Activated CD4-positive, alpha-beta T cell treated with anti-CD3 and anti-CD28 coated beads for 36 hours (primary cell): ENCODE measurements around the gene SCYGR4. TPM values are rescaled to one million over a fixed set of nuclear protein-coding genes. Genes with fewer than 3 reads are reported as not detected.
A peak's percentile ranks its signal among the peaks of the same experiment; 100 is the strongest.
"Not testable (repeated sequence)": the region's sequence is repeated elsewhere in the genome, so short reads cannot be mapped to it uniquely, and the experiment has no call there.

Source experiments
- ATAC-seq: fragments of 200-7000 bp; cut with Tn5 transposase; one replicate; pipeline ENCODE4 v1.10.0; 2021; ENCODE audit warnings: mild to moderate bottlenecking, moderate library complexity
- CTCF ChIA-PET: fragments of 350-600 bp; sonication (Branson Sonifier 250); formaldehyde crosslinking; loops from one replicate; lab custom pipeline; 2021; ENCODE audit warnings: antibody characterized with exemption; lab: Charles Lee
- POLR2A ChIA-PET: fragments of 350-600 bp; sonication (Branson Sonifier 250); formaldehyde crosslinking; loops from one replicate; lab custom pipeline; 2021; ENCODE audit warnings: antibody characterized with exemption, inconsistent platforms; lab: Charles Lee
- DNase-seq: peaks from one replicate; pipeline ENCODE4 v3.0.0-alpha.2; 2020
- H3K27ac Mint-ChIP-seq: one replicate; pipeline ENCODE4 v1.8.0; 2021; ENCODE audit warnings: mixed read lengths
- H3K27me3 Mint-ChIP-seq: one replicate; pipeline ENCODE4 v1.8.0; 2021; ENCODE audit warnings: mixed read lengths
- H3K36me3 Mint-ChIP-seq: one replicate; pipeline ENCODE4 v1.8.0; 2021; ENCODE audit warnings: low read depth, mixed read lengths
- H3K4me1 Mint-ChIP-seq: one replicate; pipeline ENCODE4 v1.8.0; 2021; ENCODE audit warnings: mixed read lengths
- H3K4me3 Mint-ChIP-seq: one replicate; pipeline ENCODE4 v1.8.0; 2021; ENCODE audit warnings: mild to moderate bottlenecking, moderate library complexity, mixed read lengths
- H3K9me3 Mint-ChIP-seq: one replicate; pipeline ENCODE4 v1.8.0; 2021; ENCODE audit warnings: low read depth, mixed read lengths
- intact Hi-C, 2 experiments: fragments of 100-400 bp; cut with DNase I in 1 of 2; cut with micrococcal nuclease in 1 of 2; formaldehyde crosslinking; loops; one replicate each; pipeline versions ENCODE4 v1.14.2 to v1.15.1; 2022 to 2024; cut with DNase I, micrococcal nuclease
- total RNA-seq, 2 experiments: library from RNA; stranded (reverse); gene quantifications; one replicate each; pipeline ENCODE4 v1.2.3, GENCODE V29; 2021

Gene SCYGR4
- total RNA-seq, 2 experiments from 2014 or later: not detected

DNA sequence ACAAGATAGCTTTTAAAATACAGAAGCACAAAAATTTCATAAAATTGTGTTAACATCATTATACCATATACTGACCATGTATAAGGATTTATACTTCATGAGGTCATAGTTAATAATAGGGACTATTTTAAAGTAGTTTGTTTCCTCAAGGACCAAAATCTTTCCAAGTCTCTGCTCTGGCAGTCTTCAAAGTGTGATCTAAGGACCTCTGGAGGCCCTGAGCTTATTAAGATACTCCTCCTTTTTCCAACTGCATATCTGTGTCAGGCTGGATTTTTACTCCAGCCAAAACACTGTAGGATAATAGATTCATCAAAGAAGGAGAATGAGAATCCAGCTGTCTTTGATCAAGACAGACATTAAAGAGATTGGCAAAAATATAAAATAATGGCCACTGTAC is 20.3 kb upstream of the SCYGR4 start:
- ATAC-seq (no peak), DNase-seq (no peak)
- intact Hi-C loops: no loop called here
- no peak overlapping the region for H3K4me3 Mint-ChIP-seq
- H3K36me3 Mint-ChIP-seq: no peaks in the 10 kb centered on the region
- peaks cover 3% of the 10 kb centered on the region for H3K4me1 Mint-ChIP-seq
- no peak overlapping the region for H3K27ac Mint-ChIP-seq
- H3K9me3 Mint-ChIP-seq: no peaks in the 10 kb centered on the region
- ChIA-PET POLR2A (no interaction called here), CTCF (no interaction called here)
- H3K27me3 Mint-ChIP-seq: peaks cover 20% of the 10 kb centered on the region

DNA sequence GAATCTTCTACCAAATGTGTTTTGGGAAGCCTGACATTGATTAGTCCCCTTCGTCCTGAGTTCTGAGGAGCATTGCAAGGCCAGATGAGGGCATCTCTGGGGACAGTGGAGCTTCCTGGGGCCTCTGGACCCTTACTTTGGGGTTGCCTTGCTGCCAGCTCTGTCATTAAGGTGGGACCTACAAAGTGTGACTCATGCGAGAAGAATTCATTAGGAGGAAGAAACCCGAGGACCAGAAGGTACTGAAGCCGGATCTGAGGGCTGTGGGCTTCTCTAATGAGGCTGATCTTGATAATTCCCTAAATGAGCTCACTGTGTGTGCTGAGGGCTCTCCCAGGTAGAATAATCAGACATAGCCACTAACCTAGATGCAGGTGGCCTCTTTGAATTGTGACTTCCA is 19.3 kb upstream of the SCYGR4 start:
- DNase-seq (no peak), ATAC-seq (no peak)
- Mint-ChIP-seq H3K9me3 (no peaks in the 10 kb centered on the region), H3K27me3 (peaks cover 17% of the 10 kb centered on the region), H3K4me1 (peaks cover 1% of the 10 kb centered on the region), H3K4me3 (no peak overlapping the region), H3K36me3 (no peaks in the 10 kb centered on the region), H3K27ac (no peak overlapping the region)
- POLR2A ChIA-PET: no interaction called here
- CTCF ChIA-PET: interaction anchor here (1.0 kb wide), 1 partner anchor 52 kb away, joined by 3 read pairs; no protein-coding TSS in a partner anchor
- intact Hi-C loops: no loop called here

GRCh38 chr2:227598835-227599503 is 18.3 kb upstream of the SCYGR4 start, which contains the start of gene SCYGR2:
Gene SCYGR2, plus strand, starts transcription at chr2:227598893. Its CDS starts 0 bp downstream, at chr2:227598893.
- H3K4me1 Mint-ChIP-seq, ATAC-seq, H3K9me3 Mint-ChIP-seq, H3K27ac Mint-ChIP-seq, POLR2A ChIA-PET, DNase-seq, H3K4me3 Mint-ChIP-seq, intact Hi-C loops, CTCF ChIA-PET, H3K36me3 Mint-ChIP-seq: not testable (repeated sequence)
- peaks cover 16% of the 10 kb centered on the region for H3K27me3 Mint-ChIP-seq

DNA sequence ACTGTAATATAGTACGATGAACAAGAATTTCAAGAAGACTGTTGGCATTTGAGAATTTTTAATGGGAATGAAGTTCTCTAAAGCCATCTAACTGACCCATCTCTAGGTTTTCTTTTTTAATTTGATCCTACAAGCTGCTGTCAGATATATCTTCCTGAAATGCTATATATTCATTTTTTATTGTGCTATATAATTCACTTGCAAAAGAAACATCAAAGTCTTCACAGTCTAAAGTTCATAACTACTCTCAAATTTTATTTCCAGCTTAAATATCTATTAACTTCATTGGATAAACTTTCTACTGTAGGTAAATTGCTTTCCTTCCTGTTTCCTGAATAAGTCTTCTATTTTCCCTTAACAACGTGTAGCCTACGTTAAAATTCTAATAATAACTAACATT is 14.9 kb upstream of the SCYGR4 start:
- ChIA-PET CTCF (no interaction called here), POLR2A (no interaction called here)
- intact Hi-C loops: no loop called here
- no peak for ATAC-seq
- peaks cover 13% of the 10 kb centered on the region for H3K27me3 Mint-ChIP-seq
- DNase-seq: no peak
- no peaks in the 10 kb centered on the region for H3K36me3 Mint-ChIP-seq
- H3K4me3 Mint-ChIP-seq: no peak overlapping the region
- H3K4me1 Mint-ChIP-seq: no peaks in the 10 kb centered on the region
- no peak overlapping the region for H3K27ac Mint-ChIP-seq
- no peaks in the 10 kb centered on the region for H3K9me3 Mint-ChIP-seq

GRCh38 chr2:227606476-227606875 is 10.8 kb upstream of the SCYGR4 start:
- Mint-ChIP-seq H3K4me3 (no peak overlapping the region), H3K27ac (no peak overlapping the region), H3K4me1 (peaks cover 5% of the 10 kb centered on the region), H3K27me3 (peaks cover 32% of the 10 kb centered on the region), H3K9me3 (no peaks in the 10 kb centered on the region), H3K36me3 (peaks cover 2% of the 10 kb centered on the region)
- no peak for DNase-seq
- CTCF ChIA-PET: no interaction called here
- POLR2A ChIA-PET: no interaction called here
- no peak for ATAC-seq
- intact Hi-C loops: no loop called here

DNA sequence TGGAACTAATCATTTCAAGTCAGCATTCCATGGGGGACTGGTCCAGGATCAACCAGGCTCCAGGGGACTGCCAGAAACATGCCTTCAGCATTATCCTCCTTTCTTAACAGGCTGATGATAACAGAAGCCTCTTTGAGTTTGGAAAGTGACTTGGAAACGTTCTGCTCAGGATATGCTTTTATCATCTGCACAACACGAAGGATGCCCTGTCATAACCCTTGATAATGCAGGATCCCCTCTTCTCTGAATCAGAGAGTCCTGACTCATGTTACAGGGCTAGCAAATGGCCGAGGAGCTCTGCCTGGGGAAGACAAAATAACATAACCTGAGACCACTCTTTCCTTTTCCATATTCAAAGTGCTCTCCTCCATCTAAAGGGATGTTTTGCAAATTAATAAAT is 9.4 kb upstream of the SCYGR4 start:
- Mint-ChIP-seq H3K27me3 (peaks cover 31% of the 10 kb centered on the region), H3K9me3 (no peaks in the 10 kb centered on the region), H3K36me3 (peaks cover 2% of the 10 kb centered on the region), H3K4me3 (no peak overlapping the region), H3K4me1 (peaks cover 5% of the 10 kb centered on the region), H3K27ac (no peak overlapping the region)
- no peak for ATAC-seq
- no peak for DNase-seq
- intact Hi-C loops: no loop called here
- POLR2A ChIA-PET: no interaction called here
- CTCF ChIA-PET: no interaction called here

GRCh38 chr2:227608561-227609338 is 8.5 kb upstream of the SCYGR4 start:
- ATAC-seq (no peak), DNase-seq (no peak)
- H3K27ac Mint-ChIP-seq: no peak overlapping the region
- peak overlapping the region; percentile 23 for H3K4me3 Mint-ChIP-seq
- intact Hi-C loops: no loop called here
- peaks cover 31% of the 10 kb centered on the region for H3K27me3 Mint-ChIP-seq
- ChIA-PET CTCF (interaction anchor here (0.7 kb wide), 1 partner anchor 353 kb away, joined by 4 read pairs; no protein-coding TSS in a partner anchor), POLR2A (no interaction called here)
- H3K4me1 Mint-ChIP-seq: peaks cover 5% of the 10 kb centered on the region
- peaks cover 2% of the 10 kb centered on the region for H3K36me3 Mint-ChIP-seq
- H3K9me3 Mint-ChIP-seq: no peaks in the 10 kb centered on the region

- H3K4me3 Mint-ChIP-seq: no peak overlapping the region
- no peaks in the 10 kb centered on the region for H3K9me3 Mint-ChIP-seq
- ChIA-PET CTCF (no interaction called here), POLR2A (no interaction called here)
- peaks cover 5% of the 10 kb centered on the region for H3K4me1 Mint-ChIP-seq
- H3K27ac Mint-ChIP-seq: no peak overlapping the region
- ATAC-seq (no peak), DNase-seq (no peak)
- peaks cover 31% of the 10 kb centered on the region for H3K27me3 Mint-ChIP-seq
- intact Hi-C loops: no loop called here
- peaks cover 2% of the 10 kb centered on the region for H3K36me3 Mint-ChIP-seq
Measured at GRCh38 chr2:227610123-227610522, 7.2 kb upstream of the SCYGR4 start.

- H3K4me1 Mint-ChIP-seq: peaks cover 5% of the 10 kb centered on the region
- DNase-seq (no peak), ATAC-seq (no peak)
- ChIA-PET POLR2A (no interaction called here), CTCF (no interaction called here)
- H3K4me3 Mint-ChIP-seq: no peak overlapping the region
- intact Hi-C loops: no loop called here
- H3K27me3 Mint-ChIP-seq: peaks cover 31% of the 10 kb centered on the region
- H3K27ac Mint-ChIP-seq: no peak overlapping the region
- H3K9me3 Mint-ChIP-seq: no peaks in the 10 kb centered on the region
- peaks cover 2% of the 10 kb centered on the region for H3K36me3 Mint-ChIP-seq
Measured at GRCh38 chr2:227612546-227613271, 4.6 kb upstream of the SCYGR4 start.

DNA sequence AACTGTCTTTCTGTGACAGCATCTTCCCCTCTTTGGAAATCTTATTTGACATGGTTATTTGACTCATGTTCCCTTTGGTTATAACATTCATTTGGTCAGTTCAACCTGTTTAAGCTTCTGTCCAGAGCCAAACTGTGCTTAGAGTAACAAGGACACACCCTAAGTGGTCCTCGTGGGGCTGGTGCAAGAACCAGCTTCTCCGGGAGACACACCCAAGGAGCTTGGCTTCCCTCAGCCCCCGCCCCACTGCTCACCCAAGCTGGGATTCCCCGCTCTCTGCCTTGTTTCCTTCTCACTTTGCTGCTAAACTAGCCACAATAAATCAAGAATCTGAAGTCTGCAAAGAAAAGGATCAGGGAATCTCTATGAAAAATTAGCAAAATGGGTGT is 4.0 kb upstream of the SCYGR4 start:
- no peaks in the 10 kb centered on the region for H3K9me3 Mint-ChIP-seq
- ATAC-seq (no peak), DNase-seq (no peak)
- H3K27me3 Mint-ChIP-seq: peaks cover 27% of the 10 kb centered on the region
- POLR2A ChIA-PET: no interaction called here
- no peak overlapping the region for H3K4me3 Mint-ChIP-seq
- peaks cover 2% of the 10 kb centered on the region for H3K36me3 Mint-ChIP-seq
- no peak overlapping the region for H3K27ac Mint-ChIP-seq
- H3K4me1 Mint-ChIP-seq: peaks cover 5% of the 10 kb centered on the region
- intact Hi-C loops: no loop called here
- CTCF ChIA-PET: no interaction called here

DNA sequence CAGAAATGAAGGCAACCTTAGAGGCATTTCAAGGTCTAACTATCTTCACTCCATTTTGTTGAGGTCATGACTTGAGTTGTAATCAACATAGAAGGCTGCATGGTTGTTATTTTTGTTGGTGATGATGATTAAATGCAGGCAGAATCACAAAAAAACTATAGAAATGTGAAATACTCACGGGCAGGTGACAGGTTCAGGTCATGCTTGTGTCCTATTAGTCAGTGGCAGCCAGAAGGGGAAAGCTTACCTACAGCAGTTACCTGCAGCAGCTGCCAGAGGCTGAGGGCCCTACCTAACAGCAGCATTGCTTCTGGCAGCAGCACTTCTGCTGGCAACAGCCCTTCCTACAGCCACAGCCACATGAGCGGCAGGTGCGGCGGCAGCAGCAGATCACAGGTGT is 3.1 kb upstream of the SCYGR4 start:
- no peak overlapping the region for H3K4me3 Mint-ChIP-seq
- peaks cover 2% of the 10 kb centered on the region for H3K36me3 Mint-ChIP-seq
- CTCF ChIA-PET: no interaction called here
- POLR2A ChIA-PET: no interaction called here
- no peaks in the 10 kb centered on the region for H3K4me1 Mint-ChIP-seq
- ATAC-seq (no peak), DNase-seq (no peak)
- H3K27me3 Mint-ChIP-seq: peaks cover 19% of the 10 kb centered on the region
- intact Hi-C loops: no loop called here
- H3K9me3 Mint-ChIP-seq: no peaks in the 10 kb centered on the region
- no peak overlapping the region for H3K27ac Mint-ChIP-seq
